Ascending aorta (tissue), 2 donors: ENCODE measurements around the gene TMA7B. TPM values are rescaled to one million over a fixed set of nuclear protein-coding genes. Genes with fewer than 3 reads are reported as not detected.

Experiments
- DNase-seq, 2 donors: peaks; one replicate each; pipeline ENCODE4 v3.0.0-alpha.2; 2019; ENCODE audit warnings: low spot score in 2 of 2
- H3K27ac ChIP-seq, 2 donors: fragments of 200-600 bp; sonication (generic); one replicate each; pipeline ENCODE4 v1.5.1; 2016 to 2017; ENCODE audit warnings: mild to moderate bottlenecking in 1 of 2
- H3K27me3 ChIP-seq: fragments of 200-600 bp; sonication (generic); one replicate; pipeline ENCODE4 v1.5.1; 2017
- H3K36me3 ChIP-seq, 2 donors: fragments of 200-600 bp; sonication (generic); one replicate each; pipeline ENCODE4 v1.5.1; 2016
- H3K4me1 ChIP-seq, 2 donors: fragments of 200-600 bp; sonication (generic); one replicate each; pipeline ENCODE4 v1.5.1; 2016 to 2017; ENCODE audit warnings: mild to moderate bottlenecking in 1 of 2
- H3K4me3 ChIP-seq, 2 donors: fragments of 200-600 bp; sonication (generic); one replicate each; pipeline ENCODE4 v1.5.1; 2016 to 2017; ENCODE audit warnings: mild to moderate bottlenecking in 1 of 2
- H3K9me3 ChIP-seq, 2 donors: fragments of 200-600 bp; sonication (generic); one replicate each; pipeline ENCODE4 v1.5.1; 2016
- intact Hi-C: fragments of 100-400 bp; cut with DNase I; formaldehyde crosslinking; loops from one replicate; pipeline ENCODE4 v1.15.1; 2023
- total RNA-seq: library from RNA; depleted of rRNA; stranded (reverse); fragments of >200 nt; gene quantifications from one replicate; pipeline ENCODE4 v1.1.0, GENCODE V29; 2016
- TF ChIP-seq, protein P1 (sequence below), 3 experiments: fragments of 200-600 bp in 2 of 3; fragments of 450-650 bp in 1 of 3; sonication (generic) in 2 of 3; IDR thresholded peaks; one replicate each; pipeline ENCODE4 v1.5.1; 2016 to 2019; ENCODE audit warnings: antibody characterized with exemption in 3 of 3, mild to moderate bottlenecking in 1 of 3, moderate library complexity in 1 of 3

The TMA7B gene
- total RNA-seq, 1 donor from 2014 or later = not detected

GRCh38 chr22:39938509-39939111 lies 21.6 kb upstream of the TMA7B start:
- Histone ChIP-seq H3K4me1 (no peaks in the 10 kb centered on the region), H3K9me3 (no peaks in the 10 kb centered on the region), H3K27ac (no peak overlapping the region), H3K36me3 (no peaks in the 10 kb centered on the region), H3K27me3 (no peaks in the 10 kb centered on the region), H3K4me3 (no peak overlapping the region)
- intact Hi-C loops = no loop called here
- TF ChIP-seq, protein P1, sequence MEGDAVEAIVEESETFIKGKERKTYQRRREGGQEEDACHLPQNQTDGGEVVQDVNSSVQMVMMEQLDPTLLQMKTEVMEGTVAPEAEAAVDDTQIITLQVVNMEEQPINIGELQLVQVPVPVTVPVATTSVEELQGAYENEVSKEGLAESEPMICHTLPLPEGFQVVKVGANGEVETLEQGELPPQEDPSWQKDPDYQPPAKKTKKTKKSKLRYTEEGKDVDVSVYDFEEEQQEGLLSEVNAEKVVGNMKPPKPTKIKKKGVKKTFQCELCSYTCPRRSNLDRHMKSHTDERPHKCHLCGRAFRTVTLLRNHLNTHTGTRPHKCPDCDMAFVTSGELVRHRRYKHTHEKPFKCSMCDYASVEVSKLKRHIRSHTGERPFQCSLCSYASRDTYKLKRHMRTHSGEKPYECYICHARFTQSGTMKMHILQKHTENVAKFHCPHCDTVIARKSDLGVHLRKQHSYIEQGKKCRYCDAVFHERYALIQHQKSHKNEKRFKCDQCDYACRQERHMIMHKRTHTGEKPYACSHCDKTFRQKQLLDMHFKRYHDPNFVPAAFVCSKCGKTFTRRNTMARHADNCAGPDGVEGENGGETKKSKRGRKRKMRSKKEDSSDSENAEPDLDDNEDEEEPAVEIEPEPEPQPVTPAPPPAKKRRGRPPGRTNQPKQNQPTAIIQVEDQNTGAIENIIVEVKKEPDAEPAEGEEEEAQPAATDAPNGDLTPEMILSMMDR (IDR thresholded peaks at IDR 0.05) = no peak
- DNase-seq = no peak

GRCh38 chr22:39939830-39940229 lies 20.4 kb upstream of the TMA7B start:
- TF ChIP-seq, protein P1 (IDR thresholded peaks at IDR 0.05) = no peak
- intact Hi-C loops = no loop called here

DNA sequence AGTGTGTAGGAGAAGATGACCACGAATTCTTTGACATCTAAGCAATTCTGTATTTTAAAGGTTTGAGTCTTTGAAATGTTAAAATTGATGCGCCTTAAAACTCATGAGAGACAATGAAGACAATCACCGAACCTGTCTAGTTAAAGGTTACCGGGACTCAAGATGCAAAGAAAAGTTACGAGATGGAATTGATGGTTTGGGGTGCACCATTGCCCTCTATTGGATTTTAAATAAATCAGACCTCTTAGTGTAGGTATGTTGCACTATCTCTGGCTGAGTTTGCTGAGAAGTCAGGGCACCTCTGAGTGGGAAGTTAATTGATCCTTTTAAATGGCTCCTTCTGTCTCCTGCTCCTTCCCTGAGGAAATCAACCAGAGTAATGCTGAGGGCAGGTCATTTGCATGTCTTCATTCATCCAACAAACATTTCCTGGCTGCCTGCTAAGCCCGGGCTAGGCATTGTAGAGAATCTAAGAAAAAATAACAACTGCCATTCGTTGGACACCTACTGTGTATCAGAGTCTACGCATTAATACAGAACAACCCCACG lies 19.4 kb upstream of the TMA7B start:
- no peaks in the 10 kb centered on the region for H3K27me3 ChIP-seq
- H3K4me1 ChIP-seq = no peaks in the 10 kb centered on the region
- no peaks in the 10 kb centered on the region for H3K9me3 ChIP-seq
- no peaks in the 10 kb centered on the region for H3K36me3 ChIP-seq
- intact Hi-C loops = no loop called here
- H3K27ac ChIP-seq = no peak overlapping the region
- H3K4me3 ChIP-seq = no peak overlapping the region
- TF ChIP-seq, protein P1 (IDR thresholded peaks at IDR 0.05) = no peak
- DNase-seq = no peak

More at GRCh38 chr22:39939830-39940229, 20.4 kb upstream of the TMA7B start:
- no peak for DNase-seq
- Histone ChIP-seq H3K27ac (no peak overlapping the region), H3K4me3 (no peak overlapping the region), H3K4me1 (no peaks in the 10 kb centered on the region), H3K27me3 (no peaks in the 10 kb centered on the region), H3K9me3 (no peaks in the 10 kb centered on the region), H3K36me3 (no peaks in the 10 kb centered on the region)

GRCh38 chr22:39941601-39942000 lies 18.6 kb upstream of the TMA7B start:
- no peaks in the 10 kb centered on the region for H3K36me3 ChIP-seq
- intact Hi-C loops = no loop called here
- H3K4me3 ChIP-seq = no peak overlapping the region
- H3K27me3 ChIP-seq = no peaks in the 10 kb centered on the region
- no peak overlapping the region for H3K27ac ChIP-seq
- no peak for DNase-seq
- TF ChIP-seq, protein P1 (IDR thresholded peaks at IDR 0.05) = no peak
- H3K9me3 ChIP-seq = no peaks in the 10 kb centered on the region
- no peaks in the 10 kb centered on the region for H3K4me1 ChIP-seq

DNA sequence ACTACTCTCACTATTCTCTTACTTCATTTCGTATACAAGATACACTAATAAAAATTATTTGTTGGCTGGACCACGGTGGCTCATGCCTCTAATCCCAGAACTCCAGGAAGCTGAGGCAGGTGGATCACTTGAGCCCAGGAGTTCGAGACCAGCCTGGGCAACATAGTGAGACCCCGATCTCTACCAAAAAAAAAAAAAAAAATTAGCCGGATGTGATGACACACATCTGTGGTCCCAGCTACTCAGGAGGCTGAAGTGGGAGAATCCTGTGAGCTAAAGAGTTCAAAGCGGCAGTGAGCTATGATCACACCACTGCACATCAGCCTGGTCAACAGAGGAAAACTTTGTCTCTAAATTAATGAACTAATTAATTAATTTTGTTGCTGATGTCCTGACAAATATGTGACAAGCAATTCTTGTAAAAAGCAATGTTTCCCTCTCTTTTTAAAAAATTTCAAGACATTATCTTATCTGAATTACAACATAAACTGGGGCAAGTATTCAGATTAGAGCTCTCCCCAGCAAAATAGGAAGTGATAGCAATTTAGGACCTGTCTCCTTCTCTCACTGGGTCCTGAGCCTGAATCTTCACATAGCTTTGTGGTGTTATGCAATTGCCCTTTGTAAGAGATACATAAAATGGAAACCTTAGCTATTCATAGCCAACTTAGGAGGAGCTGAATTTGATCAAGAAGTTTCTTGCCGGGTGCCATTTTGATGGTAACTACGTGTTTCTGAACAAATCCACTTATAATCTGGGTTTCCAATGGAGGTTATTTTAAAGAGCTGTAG lies 17.6 kb upstream of the TMA7B start:
- intact Hi-C loops = no loop called here

More for the DNA sequence above, 17.6 kb upstream of the TMA7B start:
- no peak for DNase-seq
- Histone ChIP-seq H3K4me1 (no peaks in the 10 kb centered on the region), H3K36me3 (no peaks in the 10 kb centered on the region), H3K27me3 (no peaks in the 10 kb centered on the region), H3K27ac (no peak overlapping the region), H3K4me3 (no peak overlapping the region), H3K9me3 (no peaks in the 10 kb centered on the region)
- TF ChIP-seq, protein P1 (IDR thresholded peaks at IDR 0.05) = no peak
